Endothelial cell of umbilical vein (primary cell): ENCODE measurements around the gene AHCY.

Experiments used
- CTCF ChIP-seq, 2 donors: IDR thresholded peaks; 1 replicate in 1 of 2; 2 replicates in 1 of 2; pipeline ENCODE4 v1.5.1; 2011; ENCODE audit warnings: low read length in 2 of 2, mild to moderate bottlenecking in 2 of 2, moderate library complexity in 2 of 2, control low read depth in 1 of 2, inconsistent platforms in 1 of 2, low read depth in 1 of 2; ENCODE audit not compliant: insufficient read depth in 1 of 2; ENCODE audit errors: extremely low read depth in 1 of 2
- EZH2 ChIP-seq: IDR thresholded peaks from 2 replicates; pipeline ENCODE4 v1.6.1; 2012; ENCODE audit warnings: borderline replicate concordance, low read depth, mild to moderate bottlenecking, moderate library complexity, low read length, inconsistent platforms; ENCODE audit not compliant: severe bottlenecking
- FOS ChIP-seq: IDR thresholded peaks from 2 replicates; pipeline ENCODE4 v1.6.1; 2011; ENCODE audit warnings: mild to moderate bottlenecking, low read length, moderate library complexity, borderline replicate concordance; ENCODE audit not compliant: insufficient read depth
- GATA2 ChIP-seq: IDR thresholded peaks from 2 replicates; pipeline ENCODE4 v1.7.0; 2011; ENCODE audit warnings: low read depth, mild to moderate bottlenecking, moderate library complexity, mixed read lengths, low read length; ENCODE audit not compliant: insufficient read length, insufficient read depth
- JUN ChIP-seq: IDR thresholded peaks from 2 replicates; pipeline ENCODE4 v1.6.1; 2011; ENCODE audit warnings: borderline replicate concordance, low read depth; ENCODE audit not compliant: insufficient read length, insufficient read depth
- MAX ChIP-seq: IDR thresholded peaks from 2 replicates; pipeline ENCODE4 v1.6.1; 2011; ENCODE audit not compliant: insufficient read depth, insufficient read length
- POLR2A ChIP-seq: IDR thresholded peaks from 2 replicates; pipeline ENCODE4 v1.6.1; 2012; ENCODE audit warnings: low read depth, mild to moderate bottlenecking, control low read depth, low read length
- POLR2AphosphoS5 ChIP-seq: IDR thresholded peaks from 2 replicates; pipeline ENCODE4 v1.6.1; 2012; ENCODE audit warnings: low read depth, mild to moderate bottlenecking, control low read depth, low read length, moderate library complexity; ENCODE audit not compliant: insufficient read depth

- no peak for TF ChIP-seq POLR2AphosphoS5
- no peak for TF ChIP-seq CTCF (IDR thresholded peaks at IDR 0.05; ENCODE audit: extremely low read depth in 1 of 2, insufficient read depth in 1 of 2, low read depth in 1 of 2, low read length in 2 of 2)
- no peak for TF ChIP-seq EZH2
- no peak for TF ChIP-seq POLR2A
- peak; percentile 64 for TF ChIP-seq GATA2
- TF ChIP-seq MAX: no peak
- TF ChIP-seq JUN: no peak
- no peak for TF ChIP-seq FOS
Observed at GRCh38 chr20:34350095-34350494, 46.9 kb upstream of the AHCY start.
